HepG2 (cell line): ENCODE measurements around the gene TARBP2. TPM values are rescaled to one million over a fixed set of nuclear protein-coding genes. Genes with fewer than 3 reads are reported as not detected.

Source experiments
- ATAD3A ChIP-seq: sonication (generic); formaldehyde crosslinking; IDR thresholded peaks from 2 replicates; pipeline ENCODE4 v1.4.0; 2020; ENCODE audit warnings: missing genetic modification reagents
- CENPT ChIP-seq: sonication (generic); formaldehyde crosslinking; IDR thresholded peaks from 2 replicates; pipeline ENCODE4 v1.8.0; 2022; ENCODE audit warnings: low read depth, mild to moderate bottlenecking, moderate library complexity, missing genetic modification reagents
- PRDM15 ChIP-seq: sonication (generic); formaldehyde crosslinking; IDR thresholded peaks from 2 replicates; pipeline ENCODE4 v1.4.0; 2020; ENCODE audit warnings: missing genetic modification reagents
- RFXANK ChIP-seq: IDR thresholded peaks from 2 replicates; pipeline ENCODE4 v1.6.1; 2016
- TCF7 ChIP-seq: sonication (generic); IDR thresholded peaks from 2 replicates; pipeline ENCODE4 v1.6.1; 2016; ENCODE audit warnings: antibody characterized with exemption, low read depth
- ZBTB43 ChIP-seq: sonication (generic); formaldehyde crosslinking; conservative IDR thresholded peaks from 2 replicates; pipeline ENCODE4 v1.4.0; 2020; ENCODE audit warnings: missing genetic modification reagents
- ZNF101 ChIP-seq: sonication (generic); formaldehyde crosslinking; IDR thresholded peaks from 2 replicates; pipeline ENCODE4 v1.4.0; 2020; ENCODE audit warnings: mild to moderate bottlenecking, low read depth, missing genetic modification reagents, borderline replicate concordance
- ZNF292 ChIP-seq: sonication (generic); formaldehyde crosslinking; IDR thresholded peaks from 2 replicates; pipeline ENCODE4 v1.8.1; 2022; ENCODE audit warnings: mild to moderate bottlenecking, low read depth, missing genetic modification reagents, borderline replicate concordance
- ZNF333 ChIP-seq: sonication (generic); formaldehyde crosslinking; IDR thresholded peaks from 2 replicates; pipeline ENCODE4 v1.4.0; 2020; ENCODE audit warnings: mild to moderate bottlenecking, missing genetic modification reagents, borderline replicate concordance
- ZNF580 ChIP-seq: IDR thresholded peaks from 2 replicates; pipeline ENCODE4 v1.6.1; 2016; ENCODE audit warnings: low read depth, borderline replicate concordance
- polyA plus RNA-seq, 8 experiments: library from polyadenylated mRNA; depleted of rRNA in 3 of 8; stranded (reverse) in 7 of 8; unstranded in 1 of 8; fragments of >200 nt; fragmentation: Illumina TruSeq in 4 of 8; extraction: Trizol in 4 of 8; gene quantifications; 2 replicates each; pipeline versions ENCODE4 v1.2.1 to v1.2.3, GENCODE V29; 2011 to 2016; ENCODE audit warnings: low read depth in 4 of 8, missing spikeins in 1 of 8, mixed read lengths in 1 of 8; ENCODE audit not compliant: insufficient read depth in 1 of 8
- total RNA-seq, 5 experiments: library from RNA; depleted of rRNA; stranded (reverse); fragments of >200 nt; fragmentation: Illumina TruSeq; extraction: Trizol; gene quantifications; 2 replicates each; pipeline ENCODE4 v1.2.3, GENCODE V29; 2016; ENCODE audit warnings: low read depth in 1 of 5

Gene TARBP2
- total and polyA plus RNA-seq, 2 of the 13 experiments (the other 11 are each of a cell fraction or from before 2014, with no cell fraction given) = 47.0 to 55.5 TPM

GRCh38 chr12:53523131-53523530, 22.0 kb downstream of the TARBP2 start (continued):
- TF ChIP-seq ZNF292 (CRISPR knock-in tag) (no peak), CENPT (no peak), PRDM15 (CRISPR knock-in tag) (no peak), RFXANK (CRISPR knock-in tag) (no peak), ZBTB43 (CRISPR knock-in tag) (no peak), ZNF101 (CRISPR knock-in tag) (no peak), TCF7 (no peak), ATAD3A (CRISPR knock-in tag) (no peak), ZNF333 (no peak), ZNF580 (no peak)
